GM11168 (cell line): ENCODE measurements around the gene ABL2.

Experiments used
- in situ Hi-C: fragments of 300-500 bp; cut with MboI; formaldehyde crosslinking; loops from one replicate; pipeline ENCODE4 v1.12.0; 2022; ENCODE audit warnings: low sequenced_read_pairs; ENCODE audit not compliant: unreplicated experiment

Gene ABL2

DNA sequence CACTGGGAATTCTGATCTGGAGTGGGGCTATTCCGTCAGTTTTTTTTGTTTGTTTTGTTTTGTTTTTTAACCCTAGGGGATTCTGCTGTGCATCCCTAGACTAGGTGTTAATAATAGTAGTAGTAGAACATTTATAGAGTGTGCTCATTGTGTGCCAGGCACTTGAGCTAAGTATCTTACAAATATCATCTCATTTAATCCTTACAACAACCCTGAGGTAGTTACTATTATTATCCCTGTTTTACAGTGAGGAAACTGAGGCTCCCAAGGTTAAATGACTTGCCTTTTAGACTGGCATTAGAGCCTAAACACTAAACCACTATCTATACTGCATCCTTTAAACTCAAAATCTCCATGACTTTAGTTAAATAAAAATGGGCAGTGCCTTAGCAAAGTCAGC is 125.5 kb downstream of the ABL2 start:
- in situ Hi-C loops = no loop called here

DNA sequence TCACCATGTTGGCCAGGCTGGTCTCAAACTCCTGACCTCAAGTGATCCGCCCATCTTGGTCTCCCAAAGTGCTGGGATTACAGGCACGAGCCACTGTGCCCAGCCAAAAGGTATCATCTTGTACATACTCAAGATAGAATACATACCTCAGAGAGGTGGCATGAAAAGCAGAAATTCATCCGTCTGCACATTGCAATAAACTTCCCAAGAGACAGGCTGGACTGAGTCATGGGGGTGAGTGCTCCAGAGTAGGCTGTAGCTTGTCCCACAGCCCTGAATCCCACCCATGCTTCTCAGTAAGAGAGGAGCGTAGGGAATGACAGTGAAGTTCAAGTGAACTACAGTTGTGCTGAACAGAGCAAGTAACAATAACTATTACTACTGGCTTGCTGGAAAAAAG is 127.9 kb downstream of the ABL2 start:
- in situ Hi-C loops = no loop called here

DNA sequence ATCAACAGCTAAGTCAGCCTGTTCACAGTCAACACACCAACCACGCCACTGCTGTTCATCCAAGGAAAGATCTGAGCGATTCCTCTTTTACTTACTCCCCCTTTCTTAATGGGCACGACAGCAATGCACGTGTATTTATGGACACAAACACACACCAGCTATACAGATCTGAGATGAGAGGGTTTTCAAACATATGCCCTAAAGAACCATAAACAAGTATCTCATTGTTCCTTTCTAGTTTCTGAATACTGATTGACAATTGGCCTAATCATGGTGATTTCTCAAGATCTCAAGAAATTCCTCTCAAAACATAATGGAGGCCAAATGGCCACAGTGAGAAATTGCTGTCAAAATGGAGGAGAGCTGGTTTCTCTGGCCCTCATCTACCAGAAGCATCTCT is 129.6 kb downstream of the ABL2 start:
- in situ Hi-C loops = no loop called here

DNA sequence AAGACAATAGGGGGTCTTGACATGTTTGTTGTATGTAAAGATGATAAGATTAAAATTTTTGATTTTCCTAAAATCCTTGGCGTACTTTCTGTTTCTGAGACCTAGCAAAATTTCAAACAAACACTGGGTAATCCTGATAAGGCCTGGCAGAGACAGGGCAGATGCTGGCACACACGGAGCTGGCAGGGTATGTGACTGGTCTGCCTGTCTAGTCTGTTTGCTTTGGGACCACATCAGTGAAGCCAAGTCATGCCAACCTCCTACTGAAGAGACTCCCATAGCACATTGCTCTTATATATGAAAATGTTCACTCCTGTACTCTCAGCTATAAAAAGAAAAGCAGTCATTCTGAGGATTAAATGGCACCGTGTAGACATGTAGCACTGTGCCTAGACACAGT is 133.6 kb downstream of the ABL2 start:
- in situ Hi-C loops = no loop called here

DNA sequence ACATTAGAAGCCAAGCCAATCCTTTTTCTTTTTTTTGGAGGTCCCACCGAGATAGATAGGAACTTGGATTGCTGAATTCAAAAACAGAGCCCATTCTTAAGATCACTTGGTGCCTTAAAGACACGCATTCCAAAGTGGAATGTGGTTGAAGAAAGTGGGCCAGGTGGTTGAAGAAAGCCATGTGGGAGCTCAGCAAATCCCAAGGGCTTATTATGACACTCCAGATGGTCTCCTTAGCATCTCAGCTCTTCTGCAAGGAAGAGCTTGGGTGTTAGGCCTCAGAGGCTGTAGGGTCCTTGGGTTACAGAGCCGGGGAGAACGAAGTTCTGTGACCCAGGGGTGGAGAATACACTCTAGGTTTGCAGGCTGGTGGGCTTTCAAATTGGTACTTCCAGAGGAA is 134.1 kb downstream of the ABL2 start:
- in situ Hi-C loops = no loop called here

DNA sequence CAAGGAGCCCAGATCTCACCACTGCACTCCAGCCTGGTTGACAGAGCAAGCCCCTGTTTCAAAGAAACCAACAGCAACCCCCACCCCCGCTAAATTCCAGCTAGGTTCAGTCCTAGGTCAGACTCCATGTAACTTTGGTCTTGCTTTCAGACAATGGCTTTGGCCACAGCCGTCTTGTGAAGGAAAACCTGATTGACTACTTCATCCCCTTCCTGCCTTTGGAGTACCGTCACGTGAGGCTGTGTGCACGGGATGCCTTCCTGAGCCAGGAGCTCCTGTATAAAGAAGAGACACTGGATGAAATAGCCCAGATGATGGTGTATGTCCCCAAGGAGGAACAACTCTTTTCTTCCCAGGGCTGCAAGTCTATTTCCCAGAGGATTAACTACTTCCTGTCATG is 134.7 kb downstream of the ABL2 start:
- in situ Hi-C loops = no loop called here

DNA sequence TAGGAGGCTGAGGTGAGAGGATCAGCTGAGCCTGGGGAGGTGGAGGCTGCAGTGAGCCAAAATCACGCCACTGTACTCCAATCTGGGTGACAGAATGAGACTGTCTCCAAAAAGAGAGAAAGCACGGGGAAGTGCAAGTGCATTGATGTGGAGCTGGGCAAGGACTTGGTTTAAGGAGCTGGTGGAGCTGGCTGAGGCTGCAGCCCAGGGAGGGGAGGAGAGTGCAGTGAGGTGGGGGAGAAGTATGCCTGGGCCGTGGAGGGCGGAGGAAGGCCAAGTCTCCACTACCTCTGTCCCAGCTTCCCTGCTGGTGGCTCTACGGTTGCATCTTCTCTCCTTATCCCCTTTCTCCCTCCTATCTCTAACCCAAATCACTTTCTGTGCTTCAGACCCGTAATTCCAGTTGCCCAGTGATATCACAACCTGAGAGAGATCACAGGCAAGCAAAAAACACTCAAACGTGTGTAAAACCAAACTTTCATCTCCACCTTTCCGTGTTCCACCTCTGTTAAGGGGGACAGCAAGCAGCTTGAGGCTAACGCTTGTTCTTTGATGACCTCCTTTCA is 136.5 kb downstream of the ABL2 start:
- in situ Hi-C loops = no loop called here

DNA sequence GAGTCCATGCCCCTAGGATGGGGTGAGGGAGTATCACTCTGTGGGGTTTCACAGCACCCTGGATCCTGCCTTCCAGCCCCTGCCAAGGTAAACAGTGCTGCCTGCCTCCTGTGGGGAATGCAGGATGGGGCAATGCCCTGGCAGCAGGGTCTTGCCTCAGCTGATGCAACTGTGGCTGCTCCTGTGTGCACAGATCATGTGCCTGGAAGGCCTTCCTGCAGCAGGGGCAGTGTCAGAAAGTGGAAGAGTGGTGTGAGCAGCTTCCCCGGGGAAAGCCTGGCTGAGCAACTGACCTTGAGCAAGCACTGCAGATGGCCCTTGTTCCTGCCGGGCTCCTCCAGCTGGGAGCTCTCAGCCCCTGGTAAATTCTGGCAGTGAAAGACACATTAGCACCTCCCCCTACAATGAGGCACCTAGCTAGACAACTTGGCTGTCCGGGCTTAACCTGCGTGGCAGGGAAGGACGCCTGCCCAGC is 137.7 kb downstream of the ABL2 start:
- in situ Hi-C loops = no loop called here

DNA sequence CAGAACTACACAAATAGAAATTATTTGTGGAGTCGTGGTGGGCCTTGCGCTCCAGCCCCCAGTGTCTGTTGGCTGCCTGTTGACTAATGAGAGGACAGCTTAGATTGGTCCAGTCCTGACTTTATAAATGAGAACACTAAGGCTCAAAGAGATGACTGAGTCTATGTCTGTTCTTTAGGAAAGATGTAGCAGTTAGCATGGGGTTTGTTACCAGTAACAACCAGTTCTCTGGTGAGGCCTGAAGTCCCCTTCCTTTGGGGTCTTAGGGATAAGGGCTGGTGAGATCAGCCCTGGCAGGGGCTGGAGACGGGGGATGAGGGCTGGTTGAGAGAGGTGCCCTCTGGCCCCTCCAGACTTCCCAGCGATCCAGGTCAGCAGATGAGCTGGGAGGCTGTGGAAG is 138.6 kb downstream of the ABL2 start:
- in situ Hi-C loops = no loop called here

DNA sequence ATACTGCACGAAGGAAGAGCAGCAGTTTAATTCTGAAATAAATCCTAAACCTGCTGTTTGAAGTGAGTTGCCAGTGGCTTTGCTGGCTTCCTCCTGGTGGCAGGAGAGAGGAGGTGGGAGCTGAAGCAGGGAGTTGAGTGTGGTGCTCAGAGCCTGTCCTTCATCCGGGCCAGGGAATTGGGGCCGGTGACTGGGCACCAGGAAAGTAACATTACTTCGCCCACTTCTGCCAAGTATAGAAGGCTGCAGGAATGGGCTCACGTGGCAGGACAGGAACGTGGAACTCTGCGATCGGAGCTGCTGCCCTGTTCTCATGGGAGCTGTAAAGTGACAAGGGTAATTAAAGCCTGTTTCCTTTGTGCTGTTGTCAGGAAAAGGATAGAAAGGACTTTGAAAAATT is 139.0 kb downstream of the ABL2 start:
- in situ Hi-C loops = no loop called here

DNA sequence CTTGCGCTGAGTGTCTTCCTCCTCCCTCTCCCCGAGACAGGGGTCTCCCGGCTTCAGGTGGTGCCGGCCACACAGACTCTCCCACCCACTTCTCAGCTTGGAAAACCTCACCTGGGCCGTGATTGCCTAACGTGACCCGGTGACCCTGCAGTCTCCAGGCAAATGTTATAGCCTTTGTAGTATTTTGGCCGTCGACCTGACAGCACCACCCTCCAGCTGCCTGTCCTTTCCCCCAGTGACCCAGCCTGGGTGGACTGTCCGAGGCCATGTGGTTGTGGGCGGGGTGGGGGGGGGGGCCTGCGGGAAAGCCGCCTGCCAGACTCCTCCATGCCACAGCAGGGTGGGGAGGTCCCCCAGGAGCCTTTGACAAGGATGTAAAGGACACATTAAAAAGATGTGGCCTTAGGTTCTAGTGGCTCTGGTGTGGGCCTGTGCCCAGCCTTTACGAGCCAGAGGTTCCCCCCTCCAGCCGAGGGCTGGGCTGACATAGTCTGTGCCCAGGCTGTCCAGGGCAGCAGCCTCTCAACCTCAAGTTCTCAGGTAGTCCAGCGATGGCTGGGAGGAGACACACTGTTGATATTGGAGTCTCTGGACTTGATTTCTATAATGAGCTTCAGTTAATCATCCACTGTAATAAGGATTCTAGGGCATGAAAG is 139.5 kb downstream of the ABL2 start:
- in situ Hi-C loops = no loop called here

DNA sequence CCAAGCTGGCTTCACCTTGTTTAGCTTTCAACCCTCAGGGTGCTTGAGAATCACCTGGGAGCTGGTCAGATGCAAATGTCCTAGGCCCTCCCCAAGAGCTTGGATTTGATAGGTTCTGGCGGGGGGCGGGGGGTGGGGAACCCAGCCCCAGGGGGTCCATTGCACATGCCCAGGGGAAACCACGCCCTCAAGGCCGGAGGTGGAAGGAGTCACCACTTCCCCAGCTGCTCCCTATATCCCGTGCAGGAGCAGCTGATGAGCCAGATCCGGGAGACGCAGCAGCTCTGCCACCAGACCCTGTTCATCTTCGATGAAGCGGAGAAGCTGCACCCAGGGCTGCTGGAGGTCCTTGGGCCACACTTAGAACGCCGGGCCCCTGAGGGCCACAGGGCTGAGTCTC is 141.8 kb downstream of the ABL2 start:
- in situ Hi-C loops = no loop called here

DNA sequence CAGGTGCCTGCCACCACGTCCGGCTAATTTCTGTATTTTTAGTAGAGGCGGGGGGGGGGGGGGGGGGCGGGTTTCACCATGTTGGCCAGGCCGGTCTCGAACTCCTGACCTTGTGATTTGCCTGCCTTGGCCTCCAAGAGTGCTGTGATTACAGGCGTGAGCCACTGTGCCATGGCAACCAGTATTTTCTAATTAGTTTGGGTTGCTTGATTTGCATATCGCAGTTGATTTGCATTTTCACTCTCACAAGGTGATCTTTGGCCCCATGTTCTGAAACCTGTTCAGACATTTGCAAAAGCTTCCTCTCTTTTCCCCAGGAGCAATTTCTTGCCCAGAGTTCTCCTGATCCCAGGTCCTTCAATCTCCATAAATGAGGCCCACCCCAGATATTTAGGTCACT is 145.9 kb downstream of the ABL2 start:
- in situ Hi-C loops = no loop called here

DNA sequence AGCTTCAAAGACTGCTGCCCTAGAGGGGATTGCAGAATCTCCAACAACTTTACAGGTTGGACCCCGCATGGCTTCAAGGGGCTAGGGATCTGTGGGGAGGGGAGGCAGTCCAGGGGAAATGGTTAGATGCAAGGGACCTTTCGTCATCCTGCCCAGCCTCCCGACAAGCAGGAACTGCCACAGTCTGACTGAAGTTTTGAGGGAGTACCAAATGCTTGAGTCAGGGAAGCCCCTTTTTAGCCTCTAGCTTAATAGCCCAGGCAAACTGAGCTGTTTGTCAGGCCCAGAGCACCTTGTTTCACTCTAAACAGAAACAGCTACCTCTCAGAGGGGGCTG is 146.5 kb downstream of the ABL2 start:
- in situ Hi-C loops = no loop called here

DNA sequence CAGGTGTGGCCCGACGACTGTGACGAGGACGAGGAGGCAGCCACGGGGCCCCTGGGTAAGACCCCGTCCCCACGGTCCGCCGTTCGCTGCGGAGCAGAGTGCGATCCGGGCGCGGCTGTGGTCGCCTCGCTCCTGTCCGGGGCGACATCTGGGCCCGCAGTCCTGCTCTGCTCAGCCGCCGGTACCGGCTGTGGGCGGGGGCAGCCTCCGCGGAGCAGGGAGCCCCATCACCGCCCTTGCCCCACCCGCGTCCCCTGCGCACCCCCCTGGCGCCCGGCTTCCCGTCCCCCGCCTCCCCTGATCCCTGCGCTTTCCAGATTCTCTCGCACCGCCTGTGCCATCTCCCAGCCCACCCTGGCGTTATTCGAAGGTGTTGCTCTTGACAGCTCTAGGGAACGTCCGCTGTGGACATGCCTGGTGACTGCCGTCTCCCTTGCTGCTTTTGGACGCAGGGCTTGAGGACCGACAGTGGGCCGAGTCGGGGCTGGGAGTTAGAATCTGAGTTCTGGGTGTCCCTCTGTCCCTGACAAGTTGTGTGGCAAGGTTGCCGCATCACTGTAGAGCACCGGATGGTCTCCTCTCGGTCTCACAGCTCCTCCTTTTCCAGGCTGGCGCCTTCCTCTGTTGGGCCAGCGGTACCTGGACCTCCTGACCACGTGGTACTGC is 147.0 kb downstream of the ABL2 start:
- in situ Hi-C loops = no loop called here

DNA sequence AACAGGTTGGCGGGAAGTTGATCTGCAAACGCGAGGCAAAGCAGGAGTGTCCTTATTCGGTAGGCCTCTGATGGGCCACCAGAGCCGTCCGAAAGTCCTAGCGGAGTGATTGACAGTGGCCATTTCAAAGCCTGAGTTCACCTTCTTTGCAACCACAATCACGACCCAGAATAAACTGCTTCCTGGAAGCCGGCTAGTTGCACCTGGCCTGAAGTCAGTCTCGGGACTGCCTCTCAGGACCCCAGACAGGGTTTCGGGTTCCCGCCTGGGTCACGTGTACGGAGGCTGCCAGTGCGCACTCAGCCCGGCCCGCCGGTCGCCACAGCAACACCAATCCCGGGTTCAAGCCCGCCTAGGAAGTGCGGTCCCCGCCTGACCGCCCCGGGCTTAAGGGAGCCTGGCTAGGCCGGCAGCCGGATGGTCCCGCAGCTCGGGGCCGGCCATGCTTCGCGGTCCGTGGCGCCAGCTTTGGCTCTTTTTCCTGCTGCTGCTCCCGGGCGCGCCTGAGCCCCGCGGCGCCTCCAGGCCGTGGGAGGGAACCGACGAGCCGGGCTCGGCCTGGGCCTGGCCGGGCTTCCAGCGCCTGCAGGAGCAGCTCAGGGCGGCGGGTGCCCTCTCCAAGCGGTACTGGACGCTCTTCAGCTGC is 147.7 kb downstream of the ABL2 start, which contains the start of gene TOR3A:
Gene TOR3A, plus strand, starts transcription at position 384 of the 646 bp plus-strand sequence. Its CDS starts 59 bp downstream, at position 443.
- in situ Hi-C loops = no loop called here

DNA sequence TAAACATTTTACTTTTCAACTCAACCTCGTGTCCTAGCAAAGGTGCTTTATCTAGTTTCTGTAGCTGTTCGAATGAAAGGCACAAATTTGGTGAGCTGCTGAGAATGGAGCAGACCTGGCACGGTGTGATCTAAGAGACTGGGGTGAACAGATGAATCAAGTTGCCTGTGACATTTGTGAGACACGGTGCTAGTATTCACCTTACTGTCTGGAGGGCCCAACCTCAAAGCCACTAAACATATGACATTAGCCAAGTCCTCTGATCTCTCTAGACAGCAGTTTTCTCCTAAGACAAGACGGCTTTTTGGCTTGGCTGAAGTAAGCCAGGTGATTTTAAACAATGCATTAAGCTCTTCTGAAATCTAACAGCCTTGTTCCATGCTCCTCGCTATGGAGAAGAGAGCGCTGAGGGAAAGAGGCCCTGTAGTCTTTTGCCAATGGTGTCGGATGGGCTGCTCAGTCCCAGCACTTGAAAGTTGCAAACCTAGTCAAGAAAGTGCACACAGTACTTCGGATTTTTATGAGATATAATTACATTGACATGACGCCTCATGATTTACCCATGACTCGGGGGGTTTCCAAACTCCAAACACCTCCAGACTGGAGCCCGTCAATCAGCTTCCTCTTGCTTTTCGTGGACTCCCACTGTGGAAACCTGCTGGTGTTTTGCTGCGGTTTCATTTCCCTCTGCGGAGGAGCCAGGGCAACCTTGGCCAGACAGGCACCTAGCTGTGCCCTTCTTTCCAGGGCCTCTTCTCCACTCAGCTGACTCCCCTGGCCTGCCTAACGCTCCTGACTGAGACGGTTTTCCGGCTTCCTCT is 148.4 kb downstream of the ABL2 start:
- in situ Hi-C loops = no loop called here

DNA sequence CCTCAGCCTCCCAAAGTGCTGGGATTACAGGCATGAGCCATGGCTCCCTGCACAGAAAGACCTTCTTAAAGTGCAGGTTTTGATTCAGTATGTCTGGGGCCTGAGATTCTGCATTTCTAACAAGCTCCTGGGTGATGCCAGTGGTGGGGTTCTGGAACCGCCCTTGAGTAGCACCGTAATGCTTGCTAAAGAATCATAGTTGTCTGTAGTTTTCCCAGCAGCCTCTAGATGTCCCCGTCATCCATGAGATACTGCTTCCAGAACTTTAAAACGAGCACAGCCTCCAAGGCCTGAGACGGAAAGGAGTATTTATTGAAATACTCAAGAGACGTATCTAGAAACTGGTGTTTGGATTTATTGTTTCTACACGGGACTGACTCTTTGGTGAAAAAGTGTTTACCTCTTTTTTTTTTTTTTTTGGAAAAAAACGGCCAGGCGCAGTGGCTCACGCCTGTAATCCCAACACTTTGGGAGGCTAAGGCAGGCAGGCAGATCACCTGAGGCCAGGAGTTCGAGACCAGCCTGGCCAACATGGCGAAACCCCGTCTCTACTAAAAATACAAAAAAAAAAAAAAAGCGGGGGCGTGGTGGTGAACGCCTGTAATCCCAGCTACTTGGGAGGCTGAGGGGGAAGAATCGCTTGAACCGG is 150.2 kb downstream of the ABL2 start:
- in situ Hi-C loops = no loop called here

DNA sequence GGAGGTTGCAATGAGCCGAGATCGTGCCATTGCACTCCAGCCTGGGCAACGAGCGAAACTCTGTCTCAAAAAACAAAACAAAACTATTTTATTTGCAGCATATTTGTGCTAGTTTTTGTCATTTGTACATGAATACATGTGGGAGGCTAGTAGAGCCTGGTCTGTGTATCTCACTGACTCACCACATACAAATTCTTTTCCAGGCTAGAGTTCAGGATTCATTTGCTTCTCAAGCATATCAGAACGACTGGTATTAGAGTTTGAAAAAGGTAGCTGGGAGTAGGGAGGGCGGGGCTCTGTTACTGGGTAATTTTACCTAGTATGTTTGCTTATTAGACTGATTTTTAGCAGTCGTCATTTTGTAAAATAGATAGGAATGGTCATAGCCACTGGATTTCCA is 152.1 kb downstream of the ABL2 start:
- in situ Hi-C loops = no loop called here

DNA sequence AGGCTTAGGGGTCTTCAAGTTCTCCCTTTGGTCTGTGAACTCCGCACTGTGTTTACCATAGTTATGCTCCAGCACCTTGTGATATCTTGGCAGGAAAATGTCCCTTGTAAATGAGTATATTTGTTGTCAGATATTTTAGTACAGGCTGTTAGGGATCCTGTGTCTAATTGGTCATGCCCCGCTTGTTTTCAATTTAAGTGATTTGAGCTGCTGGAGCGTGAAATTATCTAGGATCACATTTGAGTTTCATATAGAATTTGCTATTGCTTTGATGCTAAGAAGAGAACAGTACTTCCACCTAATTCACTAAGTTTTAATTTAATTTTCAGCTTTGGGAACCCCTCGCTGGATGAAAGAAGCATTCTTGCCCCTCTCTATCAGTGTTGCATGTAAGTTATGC is 163.0 kb downstream of the ABL2 start:
- in situ Hi-C loops = no loop called here
